ENCODE data around the gene MTHFD2L.

MTHFD2L gene

GRCh38 chr4:74287164-74287563 lies 129.2 kb downstream of the MTHFD2L start:
- Histone ChIP-seq H3K27ac (ENCODE audit: poor library complexity, severe bottlenecking) (no peak overlapping the region), H3K4me3 (ENCODE audit: severe bottlenecking) (no peak overlapping the region), H3K9me3 (ENCODE audit: severe bottlenecking) (no peaks in the 10 kb centered on the region), H3K36me3 (ENCODE audit: low read depth) (peaks cover 3% of the 10 kb centered on the region; the same call in 1 of the 2 replicates), H3K27me3 (ENCODE audit: insufficient read depth, poor library complexity, severe bottlenecking) (no peaks in the 10 kb centered on the region), H3K4me1 (ENCODE audit: insufficient read depth, poor library complexity, severe bottlenecking) (peaks cover 25% of the 10 kb centered on the region)
- DNase-seq (ENCODE audit: low spot score) (no peak), ATAC-seq (ENCODE audit: low read depth) (no peak)
- TF ChIP-seq CTCF (IDR thresholded peaks at IDR 0.05; ENCODE audit: poor library complexity, severe bottlenecking) = no peak

- H3K27me3 ChIP-seq (ENCODE audit: insufficient read depth, poor library complexity, severe bottlenecking) = no peaks in the 10 kb centered on the region
- ATAC-seq (ENCODE audit: low read depth) (no peak), DNase-seq (ENCODE audit: low spot score) (no peak)
- peaks cover 3% of the 10 kb centered on the region; the same call in 1 of the 2 replicates for H3K36me3 ChIP-seq (ENCODE audit: low read depth)
- TF ChIP-seq CTCF (IDR thresholded peaks at IDR 0.05; ENCODE audit: poor library complexity, severe bottlenecking) = no peak
- H3K4me3 ChIP-seq (ENCODE audit: severe bottlenecking) = no peak overlapping the region
- H3K4me1 ChIP-seq (ENCODE audit: insufficient read depth, poor library complexity, severe bottlenecking) = peaks cover 19% of the 10 kb centered on the region
- H3K9me3 ChIP-seq (ENCODE audit: severe bottlenecking) = no peaks in the 10 kb centered on the region
- no peak overlapping the region for H3K27ac ChIP-seq (ENCODE audit: poor library complexity, severe bottlenecking)
These were observed 129.9 kb downstream of the MTHFD2L start for GRCh38 chr4:74287791-74288190.

- no peak for ATAC-seq (ENCODE audit: low read depth)
- no peaks in the 10 kb centered on the region for H3K9me3 ChIP-seq (ENCODE audit: severe bottlenecking)
- H3K27me3 ChIP-seq (ENCODE audit: insufficient read depth, poor library complexity, severe bottlenecking) = no peaks in the 10 kb centered on the region
- H3K36me3 ChIP-seq (ENCODE audit: low read depth) = peaks cover 3% of the 10 kb centered on the region; the same call in 1 of the 2 replicates
- TF ChIP-seq CTCF (IDR thresholded peaks at IDR 0.05; ENCODE audit: poor library complexity, severe bottlenecking) = no peak
- H3K4me3 ChIP-seq (ENCODE audit: severe bottlenecking) = no peak overlapping the region
- no peak for DNase-seq (ENCODE audit: low spot score)
- H3K4me1 ChIP-seq (ENCODE audit: insufficient read depth, poor library complexity, severe bottlenecking) = no peaks in the 10 kb centered on the region
- no peak overlapping the region for H3K27ac ChIP-seq (ENCODE audit: poor library complexity, severe bottlenecking)
These were observed 133.6 kb downstream of the MTHFD2L start for GRCh38 chr4:74291471-74291870.

- Histone ChIP-seq H3K27me3 (ENCODE audit: insufficient read depth, poor library complexity, severe bottlenecking) (no peaks in the 10 kb centered on the region), H3K9me3 (ENCODE audit: severe bottlenecking) (no peaks in the 10 kb centered on the region), H3K27ac (ENCODE audit: poor library complexity, severe bottlenecking) (no peak overlapping the region), H3K4me3 (ENCODE audit: severe bottlenecking) (no peak overlapping the region), H3K36me3 (ENCODE audit: low read depth) (0 out of 2 replicates have a peak, but pooled peaks cover 3% of the 10 kb centered on the region), H3K4me1 (ENCODE audit: insufficient read depth, poor library complexity, severe bottlenecking) (no peaks in the 10 kb centered on the region)
- DNase-seq (ENCODE audit: low spot score) (no peak), ATAC-seq (ENCODE audit: low read depth) (no peak)
- no peak for TF ChIP-seq CTCF (IDR thresholded peaks at IDR 0.05; ENCODE audit: poor library complexity, severe bottlenecking)
These were observed 134.4 kb downstream of the MTHFD2L start for GRCh38 chr4:74292111-74292870.

- ATAC-seq (ENCODE audit: low read depth) (no peak), DNase-seq (ENCODE audit: low spot score) (no peak)
- H3K27me3 ChIP-seq (ENCODE audit: insufficient read depth, poor library complexity, severe bottlenecking) = no peaks in the 10 kb centered on the region
- H3K9me3 ChIP-seq (ENCODE audit: severe bottlenecking) = no peaks in the 10 kb centered on the region
- no peak for TF ChIP-seq CTCF (IDR thresholded peaks at IDR 0.05; ENCODE audit: poor library complexity, severe bottlenecking)
- no peaks in the 10 kb centered on the region for H3K4me1 ChIP-seq (ENCODE audit: insufficient read depth, poor library complexity, severe bottlenecking)
- no peak overlapping the region for H3K4me3 ChIP-seq (ENCODE audit: severe bottlenecking)
- H3K36me3 ChIP-seq (ENCODE audit: low read depth) = 0 out of 2 replicates have a peak, but pooled peaks cover 3% of the 10 kb centered on the region
- no peak overlapping the region for H3K27ac ChIP-seq (ENCODE audit: poor library complexity, severe bottlenecking)
These were observed 135.6 kb downstream of the MTHFD2L start for GRCh38 chr4:74293558-74293957.
